Measurements from ENCODE around the gene NAT8L.

NAT8L gene

DNA sequence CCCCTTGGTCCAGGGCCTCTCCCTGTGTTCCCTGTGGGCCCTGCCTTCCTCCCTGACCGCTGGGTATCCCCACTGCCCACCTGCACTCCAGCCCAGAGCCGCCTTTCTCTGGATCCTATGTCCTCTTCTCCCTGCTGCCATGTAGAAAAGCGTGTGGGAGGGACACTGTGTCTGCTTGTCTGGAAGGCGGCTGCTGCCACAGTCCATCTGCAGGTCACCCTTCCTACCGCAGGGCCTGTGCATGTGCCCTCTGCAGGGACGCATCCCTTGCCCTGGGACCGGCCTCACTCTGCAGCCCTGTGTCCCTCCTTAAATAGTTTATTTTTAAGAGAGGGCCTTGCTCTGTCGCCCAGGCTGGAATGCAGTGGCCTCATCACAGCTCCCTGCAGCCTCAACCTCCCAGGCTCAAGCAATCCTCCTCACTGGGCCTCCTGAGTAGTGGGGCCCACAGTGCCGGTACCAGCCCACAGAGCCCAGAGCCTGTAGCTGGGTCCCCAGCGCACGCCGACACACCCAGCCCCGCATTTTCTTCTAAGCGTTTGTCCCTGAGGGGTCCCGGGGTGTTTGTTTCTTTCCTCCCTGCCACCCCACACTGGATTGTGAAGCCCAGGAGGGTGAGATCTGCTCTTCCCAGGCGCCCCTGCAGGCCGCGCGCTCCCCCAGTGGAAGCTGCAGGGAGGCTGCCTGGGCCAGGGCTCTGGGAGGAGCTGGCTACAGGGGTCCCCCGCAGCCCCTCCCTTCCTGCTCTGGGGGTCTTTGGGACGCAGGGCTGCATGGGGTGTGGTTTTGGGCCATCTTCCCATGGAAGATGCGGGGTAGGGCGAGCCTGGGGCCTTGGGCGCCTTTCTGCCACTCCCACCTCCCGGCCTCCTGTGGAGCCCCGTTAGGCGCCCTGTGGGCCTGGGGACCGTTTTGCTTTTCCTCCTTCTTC is 12.8 kb upstream of the NAT8L start:
- DNase-seq (ENCODE audit: low spot score), result no peak

DNA sequence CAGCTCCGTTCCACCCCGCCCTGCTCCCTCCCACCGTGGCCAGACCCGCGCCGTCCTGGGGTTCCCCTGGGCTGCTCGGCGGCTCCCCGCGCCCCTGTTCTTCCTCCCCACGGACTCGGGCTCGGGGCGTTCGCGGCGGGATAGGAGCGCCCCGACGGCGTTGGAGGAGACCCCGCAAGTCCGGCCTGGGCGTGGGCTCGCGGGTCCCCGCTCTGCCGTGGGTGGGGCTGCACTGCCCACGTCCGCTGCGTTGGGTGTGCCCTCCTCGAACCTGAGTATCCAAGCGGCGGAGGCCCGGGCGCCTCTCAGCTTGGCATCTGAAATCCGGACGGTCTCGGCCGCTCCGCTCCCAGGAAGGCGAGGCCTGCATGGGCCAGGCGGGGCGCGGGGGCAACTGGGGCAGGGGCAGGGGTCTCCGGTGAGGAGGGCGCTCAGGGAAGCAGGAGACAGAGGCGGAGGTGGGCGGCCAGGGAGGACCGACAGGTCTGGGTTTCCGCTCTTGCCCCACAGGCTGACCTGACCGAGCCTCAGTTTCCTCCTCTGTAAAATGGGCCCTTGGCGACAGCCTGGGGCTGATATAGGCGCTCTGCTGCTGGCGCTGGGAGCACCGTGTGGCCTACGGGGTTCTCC is 12.0 kb upstream of the NAT8L start:
- no peak for DNase-seq (ENCODE audit: low spot score)

DNA sequence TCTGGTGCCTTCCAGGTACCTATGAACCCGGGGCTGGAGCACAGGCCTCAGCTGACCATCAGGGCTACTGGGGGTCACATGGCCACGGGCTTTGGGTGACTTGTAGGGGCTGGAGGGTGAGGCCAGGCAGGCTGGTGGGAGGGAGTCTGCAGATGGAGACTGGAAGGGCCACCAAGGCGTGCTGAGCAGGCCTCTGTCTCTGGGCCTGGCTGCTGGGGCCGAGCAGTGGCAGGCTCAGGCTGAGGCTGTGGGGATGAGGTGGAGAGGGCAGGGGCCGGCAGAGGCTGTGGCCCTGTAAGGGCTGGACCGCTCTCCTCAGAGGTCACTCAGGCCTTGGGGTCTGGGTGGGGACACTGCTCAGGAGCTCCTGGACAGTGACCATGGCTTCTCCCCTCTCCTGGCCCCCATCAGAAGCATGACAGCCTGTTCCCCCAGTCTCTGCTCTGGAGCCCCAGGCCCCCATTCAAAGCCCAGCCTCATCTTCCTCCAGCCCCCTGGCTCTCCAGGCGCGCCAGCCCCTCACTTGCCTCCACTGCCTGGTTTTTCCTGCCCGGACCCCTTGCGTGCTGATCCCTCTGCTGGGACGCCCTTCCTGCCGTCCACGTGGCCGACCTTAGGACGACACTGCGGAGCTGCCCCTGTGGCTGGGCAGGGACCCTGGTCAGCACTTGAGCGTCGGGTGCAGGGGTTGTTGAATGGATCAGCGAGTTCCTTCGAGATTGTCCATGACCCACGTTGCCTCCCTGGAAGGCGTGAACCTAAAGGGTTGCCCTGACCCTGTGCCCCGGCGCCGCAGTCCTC is 11.1 kb upstream of the NAT8L start:
- no peak for DNase-seq (ENCODE audit: low spot score)

DNA sequence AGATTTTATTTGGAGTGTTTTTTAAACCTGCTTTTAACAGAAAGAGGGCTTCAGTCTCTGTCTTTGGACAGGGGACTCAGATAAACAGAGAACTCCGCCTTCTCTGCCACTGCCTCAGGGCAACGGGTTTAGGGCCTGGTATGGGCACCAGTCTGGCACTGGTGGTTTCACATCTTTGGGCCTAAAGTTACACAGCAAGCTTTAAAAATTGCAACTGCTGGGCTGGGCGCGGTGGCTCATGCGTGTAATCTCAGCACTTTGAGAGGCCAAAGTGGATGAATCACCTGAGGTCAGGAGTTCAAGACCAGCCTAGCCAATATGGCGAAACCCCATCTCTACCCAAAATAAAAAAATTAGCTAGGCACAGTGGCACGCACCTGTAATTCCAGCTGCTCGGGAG is 10.3 kb upstream of the NAT8L start:
- no peak for DNase-seq (ENCODE audit: low spot score)

DNA sequence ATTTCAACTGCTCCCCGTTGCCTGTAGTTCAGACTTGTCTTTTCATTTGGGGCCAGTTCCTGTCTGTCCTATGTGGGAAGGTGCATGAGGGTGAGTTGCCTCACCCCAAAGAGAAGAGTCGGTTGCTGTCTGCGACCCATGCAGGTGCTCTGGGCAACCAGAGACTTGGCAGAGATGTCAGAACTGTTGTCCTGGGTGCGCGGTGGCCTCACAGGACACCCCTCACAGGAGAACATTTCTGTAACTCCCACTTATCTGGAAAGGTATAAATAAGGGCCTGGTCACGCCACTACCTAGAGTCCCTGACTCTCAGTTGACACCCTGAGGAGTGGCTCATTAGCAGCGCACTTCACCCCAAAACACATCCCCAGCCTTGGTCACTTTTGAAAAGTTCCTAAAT is 9.7 kb upstream of the NAT8L start:
- DNase-seq (ENCODE audit: low spot score), result no peak

DNA sequence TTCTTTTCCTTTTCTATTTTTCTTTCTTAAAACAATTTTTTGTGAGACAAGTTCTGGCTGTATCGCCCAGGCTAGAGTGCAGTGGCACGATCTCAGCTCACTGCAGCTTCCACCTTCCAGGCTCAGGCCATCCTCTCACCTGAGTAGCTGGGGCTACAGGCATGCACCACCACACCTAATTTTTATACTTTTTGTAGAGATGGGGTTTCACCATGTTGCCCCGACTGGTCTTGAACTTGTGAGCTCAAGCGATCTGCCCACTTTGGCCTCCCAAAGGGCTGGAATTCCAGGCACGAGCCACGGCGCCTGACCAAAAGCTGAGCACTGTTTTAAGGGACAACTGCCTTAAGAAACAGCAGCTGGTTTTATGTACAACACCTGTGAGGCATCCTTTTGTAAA is 9.3 kb upstream of the NAT8L start:
- DNase-seq (ENCODE audit: low spot score), result no peak

DNA sequence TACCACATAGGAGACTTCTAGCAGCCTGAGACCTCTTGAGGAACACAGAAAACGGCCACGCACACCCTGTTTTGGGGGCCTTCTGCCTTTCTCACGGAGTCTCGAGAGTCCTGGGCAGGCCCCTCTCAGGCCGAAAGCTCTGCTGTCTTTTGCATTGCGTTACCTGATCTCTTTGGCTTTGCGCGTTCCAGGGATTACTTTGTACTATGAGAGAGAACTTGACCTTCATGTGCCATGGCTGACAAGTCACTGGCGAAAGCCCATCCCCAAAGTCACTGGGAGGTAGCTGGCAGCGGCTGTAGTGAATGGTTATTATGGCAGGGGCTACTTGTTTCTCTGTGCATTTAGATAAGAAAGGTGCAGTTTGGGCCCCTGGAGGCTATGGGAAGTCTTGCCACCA is 8.0 kb upstream of the NAT8L start:
- no peak for DNase-seq (ENCODE audit: low spot score)

DNA sequence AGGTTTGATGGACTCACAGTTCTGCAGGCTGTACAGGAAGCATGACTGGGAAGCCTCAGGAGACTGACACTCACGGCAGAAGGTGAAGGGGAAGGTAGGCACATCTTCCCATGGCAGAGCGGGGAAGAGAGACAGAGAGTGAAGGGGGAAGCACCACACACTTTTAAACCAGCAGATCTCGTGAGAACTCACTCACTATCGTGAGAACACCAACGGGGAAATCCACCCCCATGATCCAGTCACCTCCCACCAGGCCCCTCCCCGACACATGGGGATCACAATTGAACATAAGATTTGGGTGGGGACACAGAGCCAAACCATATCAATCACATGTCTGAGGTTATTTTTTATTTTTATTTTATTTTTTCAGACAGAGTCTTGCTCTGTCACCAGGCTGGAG is 4.9 kb upstream of the NAT8L start:
- DNase-seq (ENCODE audit: low spot score), result no peak

DNA sequence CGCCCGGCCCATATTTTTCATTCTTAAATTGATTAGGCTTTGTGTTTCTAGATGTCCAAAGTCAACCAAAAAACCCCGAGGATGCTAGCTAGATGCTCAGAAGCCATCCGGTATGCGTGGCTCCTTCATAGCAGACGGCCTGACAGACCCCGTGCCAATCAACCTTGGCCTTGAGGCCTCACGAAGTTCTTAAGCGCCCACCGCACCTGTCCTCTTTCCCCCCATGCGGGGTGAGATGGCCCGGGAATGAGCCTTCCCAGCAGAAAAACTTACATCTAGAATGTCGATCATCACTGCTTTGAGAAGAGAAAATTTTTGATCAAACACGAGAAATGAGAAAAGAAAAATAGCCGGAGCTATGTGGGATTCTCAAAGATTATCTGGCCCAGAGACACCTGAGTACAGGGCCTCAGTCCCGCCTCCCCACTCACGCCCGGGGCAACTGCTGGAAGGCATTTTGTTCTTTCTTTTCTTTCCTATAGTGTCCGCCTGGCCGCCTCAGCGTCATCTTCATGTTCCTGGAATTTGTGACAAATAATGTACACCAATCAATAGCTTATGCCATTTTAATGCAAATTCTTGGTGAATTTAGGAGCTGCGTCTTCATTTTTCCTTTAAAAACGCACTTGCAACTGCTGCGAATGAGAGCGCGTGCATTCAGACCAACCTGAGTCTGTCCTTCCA is 1.6 kb upstream of the NAT8L start:
- DNase-seq (ENCODE audit: low spot score), result no peak

DNA sequence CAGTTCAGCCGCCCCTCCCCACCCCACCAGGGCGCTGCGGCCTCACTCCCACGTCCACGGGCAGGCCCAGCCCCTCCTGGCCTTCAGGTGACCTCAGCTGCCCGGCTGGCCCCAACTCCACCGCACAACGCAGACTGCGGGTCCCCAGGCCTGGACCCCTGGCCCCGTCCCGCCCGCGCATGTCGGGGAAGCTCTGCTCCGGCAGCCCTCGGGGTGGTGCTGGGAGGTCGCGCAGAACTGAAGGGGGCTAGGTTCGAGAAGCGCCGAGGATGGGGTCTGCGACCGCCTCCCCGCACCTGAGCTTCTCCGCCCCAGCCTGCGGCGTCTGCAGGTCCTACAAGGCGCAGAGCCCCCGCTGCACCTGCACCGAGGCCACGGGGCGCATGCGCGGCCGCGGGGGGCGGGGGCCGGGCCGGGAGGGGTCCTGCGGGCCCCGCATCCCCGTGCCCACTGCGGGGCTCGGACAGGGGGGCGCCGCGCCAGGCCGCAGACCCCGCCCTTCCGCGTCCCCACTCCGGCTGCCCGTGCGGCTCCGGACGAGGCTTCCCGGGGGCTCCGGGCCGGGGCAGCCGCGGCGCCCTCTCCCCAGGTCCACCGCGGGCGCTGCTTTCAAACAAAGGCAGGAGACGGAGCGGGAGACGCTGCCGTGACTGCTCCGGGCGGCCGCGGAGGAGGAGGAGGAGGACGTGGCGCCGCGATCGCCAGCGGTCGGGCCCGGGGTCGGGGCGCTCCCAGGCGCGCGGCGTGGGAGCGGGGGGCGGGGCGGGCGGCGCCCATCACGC is 672 bp upstream of the NAT8L start:
- no peak for DNase-seq (ENCODE audit: low spot score)

DNA sequence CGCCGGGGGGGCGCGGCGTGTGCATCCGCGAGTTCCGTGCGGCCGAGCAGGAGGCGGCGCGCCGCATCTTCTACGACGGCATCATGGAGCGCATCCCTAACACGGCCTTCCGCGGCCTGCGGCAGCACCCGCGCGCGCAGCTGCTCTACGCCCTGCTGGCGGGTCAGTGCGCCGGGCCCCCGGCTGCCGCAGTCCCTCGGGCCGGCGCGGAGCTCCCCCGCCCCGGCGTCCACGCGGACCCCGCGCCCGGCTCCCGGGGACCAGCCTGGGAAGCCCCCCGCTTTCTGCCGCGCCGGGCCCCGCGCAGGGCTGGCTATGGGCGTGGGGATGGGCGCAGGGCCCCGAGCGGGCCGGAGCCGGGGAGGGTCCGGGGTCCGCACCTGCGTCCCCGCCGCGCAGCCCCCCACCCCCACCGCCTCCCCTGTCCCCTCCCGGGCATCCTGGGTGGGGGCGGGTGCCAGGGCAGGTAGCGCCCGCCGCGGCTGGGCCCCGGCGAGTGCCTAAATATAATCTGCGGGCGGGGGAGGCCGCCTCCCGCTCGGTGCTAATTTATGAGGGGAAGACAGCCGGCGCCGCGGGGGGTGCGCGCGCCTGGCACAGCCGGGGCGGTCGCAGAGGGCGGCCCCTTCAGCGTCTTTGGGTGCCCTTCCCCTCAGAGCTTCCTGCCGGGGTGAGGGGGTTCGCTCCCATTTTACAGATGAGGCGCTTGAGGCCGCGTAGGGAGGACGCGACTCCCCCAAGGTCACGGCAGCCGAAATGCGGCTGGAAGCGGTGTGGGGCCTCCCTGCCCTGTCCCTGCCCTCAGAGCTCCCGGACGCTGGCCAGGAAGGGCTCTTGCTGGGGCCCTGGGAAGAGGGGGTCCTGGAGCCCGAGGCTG is 837 bp downstream of the NAT8L start:
- DNase-seq (ENCODE audit: low spot score), result no peak

DNA sequence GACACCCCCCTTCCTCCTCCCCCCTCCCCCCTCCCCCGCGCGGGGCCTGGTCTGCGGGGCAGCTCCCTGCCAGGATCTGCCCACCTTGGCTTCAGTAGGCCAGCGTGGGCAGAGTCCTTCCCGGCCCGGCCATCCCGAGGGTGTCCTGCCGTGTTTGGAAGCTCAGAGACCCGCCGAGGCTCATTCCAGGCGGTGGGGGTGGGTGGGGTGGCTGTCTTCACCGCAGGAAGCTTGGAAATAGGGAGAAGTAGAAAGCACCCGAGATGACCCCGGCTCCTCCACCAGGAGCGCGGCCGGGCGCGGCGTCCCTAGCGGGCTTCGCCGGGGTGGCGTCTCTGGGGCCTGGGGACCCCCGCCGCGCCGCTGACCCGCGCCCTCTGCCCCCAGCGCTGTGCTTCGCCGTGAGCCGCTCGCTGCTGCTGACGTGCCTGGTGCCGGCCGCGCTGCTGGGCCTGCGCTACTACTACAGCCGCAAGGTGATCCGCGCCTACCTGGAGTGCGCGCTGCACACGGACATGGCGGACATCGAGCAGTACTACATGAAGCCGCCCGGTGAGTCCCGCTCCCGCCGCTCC is 1.6 kb downstream of the NAT8L start:
- no peak for DNase-seq (ENCODE audit: low spot score)

DNA sequence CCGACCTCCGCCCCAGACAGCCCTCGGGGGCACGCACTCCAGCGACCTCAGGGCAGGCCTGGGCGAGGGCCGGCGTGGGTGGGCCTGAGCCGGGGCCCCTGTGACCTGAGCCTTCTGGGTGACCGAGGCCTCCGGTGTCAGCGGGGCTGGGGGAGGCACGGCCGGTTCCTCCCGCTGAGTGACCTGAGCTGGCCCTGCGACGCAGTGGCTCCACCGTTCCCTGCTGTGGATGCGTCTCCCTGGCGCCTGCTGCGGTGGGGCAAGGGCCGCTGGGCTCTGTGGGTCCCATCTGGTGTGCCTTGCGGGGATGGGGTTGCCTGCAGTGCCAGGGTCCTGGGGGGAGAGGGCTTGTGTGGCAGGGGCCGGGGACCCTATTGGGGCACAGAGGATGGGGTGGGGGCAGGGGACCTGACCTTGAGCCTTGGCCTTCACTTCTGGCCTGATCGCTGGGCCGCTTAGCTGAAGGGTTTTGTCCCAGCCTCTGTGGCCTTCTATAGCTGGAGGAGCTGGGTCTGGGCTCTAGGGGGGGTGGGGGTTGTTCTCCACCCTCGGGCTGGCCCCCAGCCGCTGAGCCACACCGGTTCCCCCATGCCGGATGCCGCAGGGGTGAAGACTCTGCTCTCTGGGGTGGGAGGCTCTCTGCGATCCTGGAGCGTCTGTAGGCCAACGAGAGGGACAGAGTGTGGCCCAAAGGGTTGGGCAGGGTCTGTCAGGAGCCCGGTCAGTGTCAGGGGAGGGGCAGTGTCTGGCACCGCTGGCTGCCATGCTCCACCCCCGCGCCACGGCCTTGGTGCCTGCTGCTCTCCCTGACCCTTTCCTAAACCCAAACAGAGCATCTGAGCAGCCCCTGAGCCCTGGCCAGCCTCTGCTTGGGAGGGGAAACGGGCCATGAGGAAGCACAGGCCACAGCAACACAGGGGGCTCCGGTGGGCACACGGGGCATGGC is 2.3 kb downstream of the NAT8L start:
- no peak for DNase-seq (ENCODE audit: low spot score)

DNA sequence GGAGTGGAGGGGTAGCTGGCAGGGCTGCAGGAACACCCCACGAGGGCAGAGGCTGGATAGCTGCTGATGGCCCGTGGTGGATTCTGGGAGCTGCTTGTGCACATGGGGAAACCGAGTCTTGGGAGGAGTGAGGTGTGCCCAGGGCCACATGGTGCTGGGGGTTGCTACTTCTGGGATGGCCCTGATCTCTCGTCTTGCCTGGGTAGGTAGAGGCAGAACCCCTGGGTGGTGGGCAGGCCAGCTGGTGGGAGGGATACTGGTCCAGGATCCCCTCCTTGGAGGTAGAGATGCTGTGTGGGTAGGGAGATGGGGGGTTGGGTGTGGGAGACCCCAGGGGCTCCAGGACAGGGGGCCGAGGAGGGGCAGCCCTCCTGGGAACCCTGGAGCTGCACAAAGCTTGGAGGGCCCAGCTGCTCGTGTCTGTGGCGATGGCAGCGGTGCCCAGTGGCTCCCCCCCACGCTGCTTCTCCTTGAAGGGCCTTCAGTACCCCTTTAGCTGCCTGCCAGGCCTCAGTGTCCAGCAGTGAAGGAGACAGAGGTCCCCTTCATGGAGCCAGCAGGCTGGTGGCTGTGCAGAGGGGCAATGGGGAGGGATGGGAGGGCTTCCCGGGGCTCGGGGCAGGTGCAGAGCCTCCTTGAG is 3.2 kb downstream of the NAT8L start:
- DNase-seq (ENCODE audit: low spot score), result no peak

DNA sequence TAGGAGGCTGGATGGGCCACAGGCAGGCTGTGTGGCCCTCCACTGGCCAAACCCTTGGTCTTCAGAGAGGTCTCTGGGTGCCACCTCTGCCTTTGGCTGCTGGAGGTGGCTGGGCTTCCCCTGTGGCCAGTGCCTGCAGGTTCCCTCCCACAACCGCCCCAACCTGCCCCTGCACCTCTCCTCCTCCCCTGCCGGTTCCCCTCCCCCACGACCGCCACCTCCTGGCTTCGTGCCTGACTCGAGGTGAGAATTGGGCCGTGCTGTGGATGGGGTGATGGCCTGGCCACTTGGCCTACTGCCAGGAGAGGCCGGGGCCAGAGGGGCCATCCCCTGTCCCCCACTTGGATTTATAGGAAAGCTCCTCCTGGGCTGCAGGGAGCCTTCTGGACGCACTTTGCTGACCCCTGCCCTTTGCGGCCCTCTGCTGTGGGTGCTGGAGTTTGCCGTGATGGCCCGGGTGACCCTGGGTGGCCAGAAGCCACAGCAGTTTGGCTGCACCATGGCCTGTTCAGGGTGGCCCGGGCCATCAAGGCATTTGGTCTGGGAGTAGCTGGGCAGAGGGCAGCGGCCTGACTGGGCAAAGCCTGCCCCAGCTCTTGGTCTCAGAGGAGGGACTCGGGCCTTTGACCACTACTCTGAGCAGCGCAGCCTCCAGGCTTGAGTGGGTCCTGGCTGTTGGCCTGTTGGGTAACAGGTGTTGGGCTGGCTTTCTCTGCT is 3.8 kb downstream of the NAT8L start:
- no peak for DNase-seq (ENCODE audit: low spot score)

DNA sequence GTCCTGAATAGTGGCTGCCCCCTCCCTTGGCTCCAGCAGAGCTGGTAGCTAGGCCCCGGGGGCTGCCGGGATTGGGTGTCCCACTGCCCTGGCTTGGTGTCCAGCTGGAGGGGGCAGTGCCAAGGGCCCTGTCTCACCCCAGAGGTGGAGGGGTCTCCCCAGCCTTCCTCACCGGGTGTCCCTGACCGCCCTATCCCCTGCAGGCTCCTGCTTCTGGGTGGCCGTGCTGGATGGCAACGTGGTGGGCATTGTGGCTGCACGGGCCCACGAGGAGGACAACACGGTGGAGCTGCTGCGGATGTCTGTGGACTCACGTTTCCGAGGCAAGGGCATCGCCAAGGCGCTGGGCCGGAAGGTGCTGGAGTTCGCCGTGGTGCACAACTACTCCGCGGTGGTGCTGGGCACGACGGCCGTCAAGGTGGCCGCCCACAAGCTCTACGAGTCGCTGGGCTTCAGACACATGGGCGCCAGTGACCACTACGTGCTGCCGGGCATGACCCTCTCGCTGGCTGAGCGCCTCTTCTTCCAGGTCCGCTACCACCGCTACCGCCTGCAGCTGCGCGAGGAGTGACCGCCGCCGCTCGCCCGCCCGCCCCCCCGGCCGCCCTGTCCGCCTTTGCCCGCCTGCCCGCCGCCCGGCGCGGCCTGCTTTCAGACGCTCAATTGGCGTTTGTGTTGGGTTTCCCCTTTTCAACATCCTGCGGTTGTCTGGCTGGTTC is 4.6 kb downstream of the NAT8L start:
- DNase-seq (ENCODE audit: low spot score), result no peak

Measured in AG08395 (cell line).